ENCODE results near the gene RAB13. TPM values are rescaled to one million over a fixed set of nuclear protein-coding genes. Genes with fewer than 3 reads are reported as not detected.

Gene RAB13
- total RNA-seq, 1 experiment from 2014 or later: 122 TPM

DNA sequence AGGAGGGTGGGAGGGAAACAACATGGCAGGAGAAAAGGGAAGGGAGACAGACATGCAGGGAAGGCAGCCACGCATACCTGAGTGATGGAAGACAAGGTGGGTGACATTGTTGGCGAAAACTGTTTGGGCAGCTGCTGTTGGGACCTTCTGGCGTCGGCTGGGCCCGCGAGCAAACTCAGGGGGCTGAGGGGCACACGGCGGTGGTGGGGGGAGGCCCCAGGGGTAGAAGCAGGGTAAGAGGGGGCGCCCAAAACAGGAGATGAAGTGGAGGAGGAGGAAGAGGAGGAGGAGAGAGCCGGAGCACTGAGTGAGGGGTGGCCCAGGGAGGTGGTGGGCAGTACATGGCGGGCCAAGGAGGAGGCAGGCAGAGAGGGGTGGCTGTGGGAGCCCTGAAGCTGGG, 35.0 kb downstream of the RAB13 start:
- Histone ChIP-seq H2BK20ac (ENCODE audit: low read depth, low read length, poor library complexity, severe bottlenecking) (no peak overlapping the region), H2BK15ac (ENCODE audit: low read depth, low read length) (no peak overlapping the region), H3K4me1 (ENCODE audit: insufficient read depth, low read length) (no peaks in the 10 kb centered on the region), H3K9ac (ENCODE audit: extremely low read depth, insufficient read length, low read length) (no peak overlapping the region), H3K79me1 (ENCODE audit: insufficient read depth, low read depth, low read length, poor library complexity, severe bottlenecking) (peaks cover 6% of the 10 kb centered on the region), H2BK12ac (ENCODE audit: insufficient read length, low read depth, low read length) (no peak overlapping the region), H3K4ac (ENCODE audit: low read depth, low read length) (no peak overlapping the region), H3K56ac (ENCODE audit: insufficient read length, low read depth, low read length) (no peak overlapping the region), H3K4me2 (ENCODE audit: insufficient read depth, insufficient read length, low read length) (no peak overlapping the region), H3K9me3 (ENCODE audit: control insufficient read depth, low read depth, low read length) (no peaks in the 10 kb centered on the region), H3K18ac (ENCODE audit: insufficient read length, low read depth, low read length) (no peak overlapping the region), H2BK5ac (ENCODE audit: insufficient read length, low read length) (no peak overlapping the region), H3T11ph (ENCODE audit: low read length) (no peak overlapping the region), H2AFZ (ENCODE audit: low read length) (no peak overlapping the region), H4K20me1 (ENCODE audit: control insufficient read depth, insufficient read depth, insufficient read length) (peaks cover 2% of the 10 kb centered on the region), H3K79me2 (ENCODE audit: insufficient read depth, low read length) (peaks cover 12% of the 10 kb centered on the region), H3K27ac (ENCODE audit: insufficient read length, low read depth, low read length) (no peak overlapping the region), H3K23ac (ENCODE audit: insufficient read length, low read depth, low read length) (no peak overlapping the region), H3K14ac (ENCODE audit: insufficient read depth, low read length) (no peak overlapping the region), H3K27me3 (ENCODE audit: insufficient read depth, low read length) (no peaks in the 10 kb centered on the region), H4K91ac (ENCODE audit: insufficient read length, low read depth, low read length) (no peak overlapping the region), H4K8ac (replicated peaks; ENCODE audit: insufficient read length, low read depth, low read length) (no peak overlapping the region), H2AK5ac (ENCODE audit: insufficient read length, low read length) (no peak overlapping the region), H2BK120ac (ENCODE audit: low read depth, low read length, poor library complexity, severe bottlenecking) (no peak overlapping the region), H3K23me2 (ENCODE audit: insufficient read length, low read depth, low read length, poor library complexity, severe bottlenecking) (no peaks in the 10 kb centered on the region), H4K5ac (ENCODE audit: insufficient read length, low read depth, low read length) (no peak overlapping the region)
- WGBS (ENCODE audit: extremely low coverage, insufficient read length, low lambda C conversion rate): no CpG with 5 or more reads among the region's 11 CpGs
- Mint-ChIP-seq H3K4me1 (peaks cover 6 to 7% of the 10 kb centered on the region in 2 experiments; a peak in 3 of 4 replicates), H3K27me3 (ENCODE audit: low read depth) (no peaks in the 10 kb centered on the region), H3K27ac (0 out of 7 replicates have a peak overlapping the region, but pooled peaks of 1 of the 3 experiments have one; percentile 2), H3K4me3 (no peak overlapping the region), H3K9me3 (no peaks in the 10 kb centered on the region), H3K36me3 (ENCODE audit: insufficient read depth in 1 of 3, low read depth in 3 of 3) (peaks cover 23 to 68% (median 38%) of the 10 kb centered on the region in 3 experiments; a peak in 6 of 7 replicates)
- no peak for DNase-seq
- TF ChIP-seq, protein P1, sequence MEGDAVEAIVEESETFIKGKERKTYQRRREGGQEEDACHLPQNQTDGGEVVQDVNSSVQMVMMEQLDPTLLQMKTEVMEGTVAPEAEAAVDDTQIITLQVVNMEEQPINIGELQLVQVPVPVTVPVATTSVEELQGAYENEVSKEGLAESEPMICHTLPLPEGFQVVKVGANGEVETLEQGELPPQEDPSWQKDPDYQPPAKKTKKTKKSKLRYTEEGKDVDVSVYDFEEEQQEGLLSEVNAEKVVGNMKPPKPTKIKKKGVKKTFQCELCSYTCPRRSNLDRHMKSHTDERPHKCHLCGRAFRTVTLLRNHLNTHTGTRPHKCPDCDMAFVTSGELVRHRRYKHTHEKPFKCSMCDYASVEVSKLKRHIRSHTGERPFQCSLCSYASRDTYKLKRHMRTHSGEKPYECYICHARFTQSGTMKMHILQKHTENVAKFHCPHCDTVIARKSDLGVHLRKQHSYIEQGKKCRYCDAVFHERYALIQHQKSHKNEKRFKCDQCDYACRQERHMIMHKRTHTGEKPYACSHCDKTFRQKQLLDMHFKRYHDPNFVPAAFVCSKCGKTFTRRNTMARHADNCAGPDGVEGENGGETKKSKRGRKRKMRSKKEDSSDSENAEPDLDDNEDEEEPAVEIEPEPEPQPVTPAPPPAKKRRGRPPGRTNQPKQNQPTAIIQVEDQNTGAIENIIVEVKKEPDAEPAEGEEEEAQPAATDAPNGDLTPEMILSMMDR (conservative IDR thresholded peaks at IDR 0.05): no peak

Data from H9 (cell line).